ENCODE results near the gene THBS3.
"Not testable (repeated sequence)": the region's sequence is repeated elsewhere in the genome, so short reads cannot be mapped to it uniquely, and the experiment has no call there.

THBS3 gene

GRCh38 chr1:155193275-155193990, 14.3 kb downstream of the THBS3 start:
- TF ChIP-seq CTCF (IDR thresholded peaks at IDR 0.05; ENCODE audit: insufficient read depth, low read depth, low read length, missing control alignments): peak; percentile 98
- DNase-seq (ENCODE audit: low read depth): peak; percentile 90
- H3K4me3 ChIP-seq (ENCODE audit: low read depth, low read length): peak overlapping the region; percentile 60

GRCh38 chr1:155192346-155193274, 15.1 kb downstream of the THBS3 start:
- DNase-seq (ENCODE audit: low read depth): no peak
- H3K4me3 ChIP-seq (ENCODE audit: low read depth, low read length): peak overlapping the region; percentile 60
- no peak for TF ChIP-seq CTCF (IDR thresholded peaks at IDR 0.05; ENCODE audit: insufficient read depth, low read depth, low read length, missing control alignments)

GRCh38 chr1:155191904-155192303, 15.8 kb downstream of the THBS3 start:
- no peak for TF ChIP-seq CTCF (IDR thresholded peaks at IDR 0.05; ENCODE audit: insufficient read depth, low read depth, low read length, missing control alignments)
- no peak for DNase-seq (ENCODE audit: low read depth)
- H3K4me3 ChIP-seq (ENCODE audit: low read depth, low read length): no peak overlapping the region

GRCh38 chr1:155189926-155190325, 17.8 kb downstream of the THBS3 start:
- DNase-seq (ENCODE audit: low read depth); H3K4me3 ChIP-seq (ENCODE audit: low read depth, low read length): not testable (repeated sequence)

- no peak overlapping the region for H3K4me3 ChIP-seq (ENCODE audit: low read depth, low read length)
- DNase-seq (ENCODE audit: low read depth): no peak
- no peak for TF ChIP-seq CTCF (IDR thresholded peaks at IDR 0.05; ENCODE audit: insufficient read depth, low read depth, low read length, missing control alignments)
These were observed 19.4 kb downstream of the THBS3 start for GRCh38 chr1:155188268-155188667.

- no peak for TF ChIP-seq CTCF (IDR thresholded peaks at IDR 0.05; ENCODE audit: insufficient read depth, low read depth, low read length, missing control alignments)
- DNase-seq (ENCODE audit: low read depth): no peak
- H3K4me3 ChIP-seq (ENCODE audit: low read depth, low read length): no peak overlapping the region
These were observed 20.2 kb downstream of the THBS3 start for GRCh38 chr1:155187456-155187891.

- no peak for TF ChIP-seq CTCF (IDR thresholded peaks at IDR 0.05; ENCODE audit: insufficient read depth, low read depth, low read length, missing control alignments)
- no peak for DNase-seq (ENCODE audit: low read depth)
- no peak overlapping the region for H3K4me3 ChIP-seq (ENCODE audit: low read depth, low read length)
These were observed 20.8 kb downstream of the THBS3 start for GRCh38 chr1:155186794-155187455.
